GM12878 (cell line): Measurements from ENCODE around the gene DDIT4.

Source experiments
- BHLHE40 ChIP-seq, 2 experiments: fragments of 450-650 bp in 1 of 2; IDR thresholded peaks; 2 replicates each; pipeline ENCODE4 v1.6.1; 2011 to 2017; ENCODE audit warnings: low read depth in 2 of 2, borderline replicate concordance in 1 of 2, improper control_type of control experiment in 1 of 2, low read length in 1 of 2, mild to moderate bottlenecking in 1 of 2
- CBX5 ChIP-seq: sonication (generic); IDR thresholded peaks from 2 replicates; pipeline ENCODE4 v1.6.1; 2016; ENCODE audit warnings: low read depth, moderate library complexity, mild to moderate bottlenecking, inconsistent platforms
- ETV6 ChIP-seq, 2 experiments: fragments of 450-650 bp in 1 of 2; IDR thresholded peaks in 1 of 2; conservative IDR thresholded peaks in 1 of 2; 2 replicates each; pipeline ENCODE4 v1.6.1; 2014; ENCODE audit warnings: antibody characterized with exemption in 1 of 2, borderline replicate concordance in 1 of 2, low read depth in 1 of 2, mild to moderate bottlenecking in 1 of 2, moderate library complexity in 1 of 2
- PAX8 ChIP-seq: fragments of 450-650 bp; IDR thresholded peaks from 2 replicates; pipeline ENCODE4 v1.6.1; 2017; ENCODE audit warnings: mild to moderate bottlenecking, moderate library complexity
- POLR2A ChIP-seq: IDR thresholded peaks from 2 replicates; pipeline ENCODE4 v1.6.1; 2011; ENCODE audit warnings: low read depth, mild to moderate bottlenecking, low read length
- POLR2AphosphoS5 ChIP-seq: IDR thresholded peaks from 2 replicates; pipeline ENCODE4 v1.6.1; 2011; ENCODE audit warnings: mild to moderate bottlenecking, low read length, inconsistent platforms
- RAD21 ChIP-seq: IDR thresholded peaks from 2 replicates; pipeline ENCODE4 v1.6.1; 2011; ENCODE audit warnings: mild to moderate bottlenecking, low read depth, low read length, moderate library complexity; ENCODE audit not compliant: insufficient read depth
- SMAD5 ChIP-seq: IDR thresholded peaks from 2 replicates; pipeline ENCODE4 v1.6.1; 2016; ENCODE audit warnings: antibody characterized with exemption, low read depth
- YY1 ChIP-seq: IDR thresholded peaks from 2 replicates; pipeline ENCODE4 v1.6.1; 2011; ENCODE audit warnings: low read depth, mild to moderate bottlenecking, low read length
- ZNF384 ChIP-seq: IDR thresholded peaks from 2 replicates; pipeline ENCODE4 v1.6.1; 2012; ENCODE audit warnings: low read depth, mild to moderate bottlenecking, low read length, improper control_type of control experiment, borderline replicate concordance
- ZZZ3 ChIP-seq: IDR thresholded peaks from 2 replicates; pipeline ENCODE4 v1.6.1; 2011; ENCODE audit warnings: low read depth; ENCODE audit not compliant: control insufficient read depth, insufficient read length

DNA sequence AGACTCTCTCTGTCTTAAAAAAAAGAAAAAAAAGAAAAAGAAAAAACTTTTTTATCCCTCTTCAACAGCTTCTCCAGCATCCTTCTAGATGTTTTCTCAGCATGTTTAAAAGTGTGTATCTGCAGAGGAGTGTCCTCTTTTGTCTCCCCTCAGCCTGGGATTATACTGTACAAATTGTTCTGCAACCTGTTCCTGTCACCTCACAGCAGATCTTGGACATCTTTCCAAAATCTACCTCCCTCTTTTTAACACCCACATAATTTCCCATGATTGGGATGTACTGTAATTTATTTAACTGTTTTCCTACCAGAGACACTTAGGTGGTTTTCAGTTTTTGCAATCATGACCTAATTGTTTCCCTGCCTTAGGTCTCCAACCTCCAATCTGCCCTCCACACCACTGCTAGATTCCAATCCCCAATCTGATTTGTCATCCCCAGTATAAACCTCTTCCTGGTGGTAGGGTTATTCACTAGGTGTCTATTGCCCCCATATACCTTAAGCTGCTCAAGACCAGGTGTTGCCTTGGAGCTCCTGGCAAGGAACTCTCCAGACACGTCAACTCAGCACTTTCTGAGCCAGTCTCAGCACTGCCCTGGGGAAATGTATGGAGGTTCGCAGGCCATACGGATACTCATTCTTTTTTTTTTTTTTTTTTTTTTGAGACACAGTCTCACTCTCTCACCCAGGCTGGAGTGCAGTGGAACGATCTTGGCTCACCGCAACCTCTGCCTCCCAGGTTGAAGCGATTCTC, 17.6 kb upstream of the DDIT4 start:
- TF ChIP-seq POLR2AphosphoS5 (no peak), PAX8 (no peak), BHLHE40 (IDR thresholded peaks at IDR 0.05; ENCODE audit: borderline replicate concordance in 1 of 2, low read depth in 2 of 2, low read length in 1 of 2) (no peak), YY1 (no peak), ZNF384 (no peak), POLR2A (no peak), ETV6 (conservative IDR thresholded peaks at IDR 0.05 in 1 of 2, IDR thresholded peaks at IDR 0.05 in 1 of 2; ENCODE audit: borderline replicate concordance in 1 of 2, low read depth in 1 of 2) (no peak), SMAD5 (no peak), RAD21 (no peak), CBX5 (no peak), ZZZ3 (no peak)
